HK-2 (cell line): Measurements from ENCODE around the gene NRXN3.

Source experiments
- DNase-seq: peaks from one replicate; pipeline ENCODE4 v3.0.0-alpha.2; 2018; ENCODE audit not compliant: unreplicated experiment

NRXN3 gene

GRCh38 chr14:79680087-79680486 lies 1509.9 kb downstream of the NRXN3 start:
- no peak for DNase-seq

GRCh38 chr14:79686196-79686595 lies 1516.0 kb downstream of the NRXN3 start:
- DNase-seq, result no peak

- DNase-seq, result no peak
These were observed 1520.8 kb downstream of the NRXN3 start for GRCh38 chr14:79690960-79691359.

GRCh38 chr14:79693935-79694334 lies 1523.8 kb downstream of the NRXN3 start:
- no peak for DNase-seq

- DNase-seq, result no peak
These were observed 1525.1 kb downstream of the NRXN3 start for GRCh38 chr14:79695307-79695706.

- no peak for DNase-seq
These were observed 1528.1 kb downstream of the NRXN3 start for GRCh38 chr14:79698298-79698711.

GRCh38 chr14:79699206-79699605 lies 1529.0 kb downstream of the NRXN3 start:
- DNase-seq, result no peak

- no peak for DNase-seq
These were observed 1531.2 kb downstream of the NRXN3 start for GRCh38 chr14:79701371-79701770.

- no peak for DNase-seq
These were observed 1532.0 kb downstream of the NRXN3 start for GRCh38 chr14:79702197-79702596.

GRCh38 chr14:79703209-79703608 lies 1533.0 kb downstream of the NRXN3 start:
- DNase-seq, result no peak

- no peak for DNase-seq
These were observed 1534.1 kb downstream of the NRXN3 start for GRCh38 chr14:79704041-79704807.

- no peak for DNase-seq
These were observed 1535.1 kb downstream of the NRXN3 start for GRCh38 chr14:79705126-79705894.

- no peak for DNase-seq
These were observed 1536.2 kb downstream of the NRXN3 start for GRCh38 chr14:79706382-79706781.

GRCh38 chr14:79708426-79709388 lies 1538.5 kb downstream of the NRXN3 start:
- DNase-seq, result no peak

GRCh38 chr14:79709573-79709972 lies 1539.4 kb downstream of the NRXN3 start:
- DNase-seq, result no peak

GRCh38 chr14:79712302-79712950 lies 1542.3 kb downstream of the NRXN3 start:
- no peak for DNase-seq

GRCh38 chr14:79721399-79722084 lies 1551.4 kb downstream of the NRXN3 start:
- no peak for DNase-seq

GRCh38 chr14:79724934-79725717 lies 1555.0 kb downstream of the NRXN3 start:
- no peak for DNase-seq

GRCh38 chr14:79727900-79728299 lies 1557.7 kb downstream of the NRXN3 start:
- DNase-seq, result no peak

- no peak for DNase-seq
These were observed 1558.2 kb downstream of the NRXN3 start for GRCh38 chr14:79728331-79728730.
